Stimulated activated CD4-positive, alpha-beta T cell treated with anti-CD3 and anti-CD28 coated beads, Interleukin-2, amount 100 ng/mL, for 4 hours (primary cell): ENCODE data around the gene DCUN1D5.
"Not testable (repeated sequence)": the region's sequence is repeated elsewhere in the genome, so short reads cannot be mapped to it uniquely, and the experiment has no call there.

Experiments
- DNase-seq: peaks from one replicate; pipeline ENCODE4 v3.0.0-alpha.2; 2020; ENCODE audit warnings: low read depth

Gene DCUN1D5

DNA sequence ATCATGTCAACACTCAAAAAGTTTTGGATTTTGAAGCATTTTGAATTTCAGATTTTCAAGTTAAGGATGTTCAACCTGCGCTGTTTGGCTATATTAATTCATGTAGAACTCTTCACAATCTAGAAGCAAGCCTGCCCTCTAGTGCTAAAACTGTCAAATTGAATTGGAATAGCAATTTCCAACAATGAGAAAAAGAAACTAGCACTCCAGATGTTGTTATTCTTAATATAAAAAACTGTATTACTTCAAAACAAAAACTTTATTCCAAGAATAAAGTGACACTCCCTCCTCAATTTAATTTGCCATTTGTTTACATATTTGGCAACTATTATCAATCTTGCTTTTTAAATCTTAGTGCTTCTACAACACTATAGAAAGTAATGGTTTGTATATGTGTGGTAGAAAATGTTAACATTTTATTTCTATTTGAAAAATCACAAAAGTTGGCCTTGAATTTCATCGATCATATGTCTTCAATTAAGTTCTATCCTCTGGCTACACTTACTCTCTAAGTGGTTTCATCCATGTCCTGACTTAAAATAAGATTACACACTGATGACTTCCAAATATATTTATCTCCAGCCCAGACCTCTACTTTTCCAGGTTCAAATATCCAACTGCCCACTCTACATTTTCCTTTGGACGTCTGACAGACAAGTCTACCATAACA is 36.6 kb downstream of the DCUN1D5 start:
- no peak for DNase-seq

DNA sequence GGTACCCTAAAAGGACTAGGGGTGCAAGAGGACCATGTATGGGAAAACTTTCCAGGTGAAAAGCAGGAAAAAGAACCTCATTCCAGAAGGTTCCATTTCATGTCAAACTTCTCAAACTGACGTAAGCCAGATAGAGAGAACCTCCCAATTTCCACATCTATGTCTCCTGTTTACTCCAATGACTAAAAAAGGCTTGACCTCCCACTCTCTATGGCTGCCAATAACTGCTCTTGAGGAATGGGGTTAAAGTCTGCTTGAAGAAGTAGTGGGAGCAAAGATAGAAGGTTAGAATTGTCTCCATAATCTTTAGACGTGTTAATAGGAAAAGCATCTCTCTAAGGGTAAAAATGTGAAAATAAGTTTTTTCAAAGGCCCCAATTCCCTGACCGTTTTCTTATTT is 38.0 kb downstream of the DCUN1D5 start:
- DNase-seq, result no peak

DNA sequence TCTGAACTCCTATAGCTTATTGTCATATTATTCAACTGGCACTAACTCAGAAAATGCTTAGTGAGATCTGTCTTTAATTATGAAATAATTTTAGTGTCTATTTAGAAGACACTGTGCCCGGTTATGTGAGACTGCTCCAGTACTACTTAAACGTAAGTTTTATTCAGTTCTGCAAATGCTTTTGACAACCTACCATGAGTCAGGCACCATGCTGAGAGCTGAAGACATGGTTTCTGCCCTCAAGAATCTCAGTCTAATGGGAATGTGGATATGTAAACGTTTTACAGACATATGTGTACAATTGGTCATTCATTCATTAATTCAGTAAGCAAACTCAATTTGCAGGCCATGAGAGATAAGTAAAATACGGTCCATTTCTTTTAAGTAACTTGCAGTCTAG is 40.0 kb downstream of the DCUN1D5 start:
- DNase-seq, result no peak

DNA sequence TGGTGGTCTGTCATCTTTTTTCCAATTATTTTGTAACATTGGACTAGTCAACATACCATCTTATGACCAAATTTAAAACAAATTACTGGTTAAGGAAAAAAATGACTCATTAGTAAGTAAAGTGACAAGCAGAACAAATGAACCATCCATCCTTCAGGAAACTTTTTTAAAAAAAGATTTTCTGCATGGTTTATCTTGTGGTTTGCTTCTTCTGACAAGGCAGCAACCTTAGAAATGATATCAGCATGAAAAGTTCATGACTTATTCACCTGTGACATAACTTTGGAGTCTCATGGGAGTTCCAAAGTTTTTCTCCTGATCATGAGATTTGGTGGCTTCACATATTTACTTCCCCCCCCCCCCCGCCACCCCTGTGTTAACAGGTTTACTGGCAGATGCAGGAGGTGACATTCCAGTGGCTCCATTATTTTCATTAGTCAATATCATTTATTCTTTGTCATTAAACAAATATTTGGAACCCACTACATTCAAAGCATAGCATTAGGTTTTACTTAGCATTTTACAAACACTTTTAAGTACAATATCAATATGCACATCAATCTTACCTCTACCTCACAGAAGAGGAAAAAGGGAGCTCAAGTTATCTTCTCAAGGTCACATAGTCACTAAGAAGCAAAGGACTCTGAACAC is 40.7 kb downstream of the DCUN1D5 start:
- DNase-seq, result no peak

DNA sequence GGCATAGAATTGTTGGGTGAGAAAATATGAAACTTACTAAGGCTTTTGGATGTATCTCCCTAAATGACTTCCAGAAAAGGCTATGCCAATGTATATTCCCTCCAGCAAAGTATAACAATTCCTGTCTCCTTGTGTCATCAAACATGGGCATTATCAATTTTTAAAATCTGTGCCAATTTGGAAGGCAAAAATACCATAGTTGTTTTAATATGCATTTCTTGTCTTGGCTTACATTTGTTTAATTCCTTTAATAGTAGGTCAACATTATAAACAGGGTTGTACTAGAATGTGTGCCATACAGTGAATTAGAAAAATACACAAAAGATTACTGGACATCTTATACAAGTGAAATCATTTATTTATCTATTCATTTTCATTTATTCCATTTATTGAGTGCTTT is 41.6 kb downstream of the DCUN1D5 start:
- DNase-seq, result no peak

DNA sequence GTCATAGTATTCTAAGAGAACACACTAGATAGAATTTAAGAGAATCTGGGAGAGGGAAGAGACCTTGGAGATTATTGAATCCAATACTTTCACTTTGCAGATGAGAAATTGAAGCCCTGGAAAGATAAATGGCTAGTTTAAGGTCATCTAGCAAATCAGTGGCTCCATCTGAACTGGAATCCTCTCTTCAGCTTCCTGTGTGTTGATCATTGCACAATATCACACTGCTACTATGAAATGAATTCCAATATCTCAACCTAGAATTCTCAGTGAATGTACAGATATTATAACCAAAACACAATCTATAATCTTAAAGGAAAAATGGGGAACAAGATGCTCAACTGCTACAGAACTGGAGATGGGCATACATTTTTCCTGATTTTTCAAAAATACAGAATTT is 44.1 kb downstream of the DCUN1D5 start:
- DNase-seq, result no peak

DNA sequence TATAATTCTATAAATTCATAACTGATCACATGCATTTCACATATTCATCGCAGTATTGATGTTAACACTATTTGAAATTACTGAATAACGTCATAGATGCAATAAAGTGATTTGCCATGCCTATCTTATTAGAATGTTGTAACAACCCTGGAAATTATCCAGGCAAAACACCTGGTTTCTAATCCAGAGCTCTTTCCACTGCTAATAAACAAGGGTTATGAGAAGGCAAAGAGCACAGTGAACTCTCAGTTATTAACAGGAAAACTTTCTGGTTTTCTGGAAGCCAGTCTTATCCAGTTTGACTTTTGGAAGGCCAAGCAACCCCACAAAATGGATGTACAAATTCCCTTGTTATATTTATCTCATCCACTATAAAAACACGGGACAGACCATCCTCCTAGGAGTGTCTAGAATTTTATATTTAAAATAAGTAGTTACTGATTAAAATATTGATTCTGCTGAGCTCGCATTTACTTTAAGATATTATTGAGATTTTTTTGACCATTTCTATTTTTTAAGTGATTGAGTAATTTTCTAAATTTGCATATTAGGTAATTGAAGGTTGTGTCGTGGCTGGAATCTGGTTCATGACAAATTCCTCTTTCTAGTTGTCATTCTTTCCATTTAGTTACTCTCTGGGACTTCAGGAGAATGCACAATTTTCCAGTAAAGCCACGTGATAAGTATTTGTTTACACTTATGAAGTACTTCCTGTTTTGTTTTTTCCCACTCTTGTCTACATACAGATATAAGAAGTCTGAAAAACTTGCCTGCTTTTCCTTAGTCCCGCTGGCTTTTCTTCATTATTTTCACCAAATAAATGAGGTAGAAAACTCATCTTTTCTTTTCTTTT is 47.9 kb downstream of the DCUN1D5 start:
- no peak for DNase-seq

DNA sequence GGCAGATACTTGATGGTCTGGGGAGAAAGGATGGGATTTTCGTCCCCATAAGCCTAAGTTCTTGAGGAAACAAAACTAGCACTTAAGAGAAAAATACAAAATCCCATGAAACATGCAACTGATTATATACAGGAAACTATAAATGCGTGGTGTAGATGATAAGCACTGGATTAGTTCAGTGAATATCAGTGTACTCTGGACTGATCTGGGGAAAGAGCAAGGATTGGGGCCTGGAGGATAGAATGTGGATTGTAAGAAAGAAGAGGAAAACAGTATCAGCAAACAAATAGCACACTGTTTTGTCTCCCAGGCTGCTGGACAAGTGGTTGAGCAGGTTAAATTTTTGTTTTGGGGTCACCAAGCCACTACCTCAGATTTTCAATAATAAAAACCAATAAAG is 49.8 kb downstream of the DCUN1D5 start:
- no peak for DNase-seq

DNA sequence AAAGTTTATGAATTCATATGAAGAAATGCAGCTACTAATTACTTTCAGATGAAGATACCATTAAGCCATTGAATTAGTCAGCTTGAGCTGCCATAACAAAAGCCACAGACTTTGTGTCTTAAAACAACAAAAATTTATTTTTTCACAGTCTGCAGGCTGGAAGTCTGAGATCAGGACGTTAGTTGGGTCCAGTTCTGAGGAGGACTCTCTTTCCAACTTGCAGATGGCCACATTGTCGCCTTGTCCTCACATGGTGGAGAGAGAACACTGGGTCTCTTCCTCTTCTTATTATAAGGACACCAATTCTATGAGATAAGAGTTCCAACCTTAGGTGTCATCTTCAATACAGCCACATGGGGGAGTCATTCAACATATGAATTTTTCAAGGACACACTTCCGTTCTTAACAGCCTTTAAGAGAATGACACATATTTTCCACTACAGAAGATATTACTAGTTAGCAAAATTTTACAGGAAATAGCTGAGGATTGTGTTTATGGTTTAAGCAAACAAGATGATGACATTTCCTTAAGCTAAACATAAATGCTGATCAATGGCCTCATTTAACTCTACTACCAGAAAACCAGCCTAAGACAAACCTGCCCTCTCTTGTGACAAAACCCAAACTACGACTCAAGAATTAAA is 56.0 kb downstream of the DCUN1D5 start:
- peak; percentile 52 for DNase-seq

DNA sequence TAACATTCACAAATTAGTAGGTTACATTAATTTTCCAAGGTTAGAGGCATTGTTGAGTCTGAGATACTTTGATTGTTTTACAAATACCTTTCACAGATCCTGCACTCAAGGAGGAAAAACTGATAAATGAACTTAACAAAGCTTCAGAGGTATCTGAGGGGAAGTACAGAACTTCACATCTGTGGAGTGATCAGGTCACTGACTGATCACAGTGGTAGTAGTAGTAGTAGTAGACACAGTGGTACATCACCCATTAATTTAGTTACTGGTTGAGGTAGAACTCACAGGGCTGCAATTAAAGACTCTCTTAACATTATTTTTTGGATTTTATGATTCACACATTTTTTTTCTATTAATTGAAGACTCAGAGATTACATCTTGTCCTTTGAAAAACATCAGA is 56.7 kb downstream of the DCUN1D5 start:
- no peak for DNase-seq

DNA sequence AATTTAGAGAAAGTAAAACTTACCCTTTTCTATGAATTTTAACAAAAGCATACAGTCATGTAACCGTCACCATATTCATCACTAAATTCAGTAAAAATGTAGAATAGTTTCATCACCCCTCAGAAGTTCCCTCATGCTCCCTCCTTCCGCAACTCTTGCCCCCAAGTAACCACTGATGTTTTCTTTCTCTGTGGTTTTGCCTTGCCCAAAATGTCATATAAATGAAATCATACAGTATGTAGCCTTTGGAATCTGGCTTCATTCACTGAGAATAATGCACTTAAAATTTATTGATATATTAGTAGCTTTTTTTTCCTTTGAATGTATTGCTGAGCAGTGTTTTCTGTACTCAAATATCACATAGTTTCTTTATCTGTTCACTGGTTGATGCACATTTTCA is 60.1 kb downstream of the DCUN1D5 start:
- DNase-seq, result no peak

DNA sequence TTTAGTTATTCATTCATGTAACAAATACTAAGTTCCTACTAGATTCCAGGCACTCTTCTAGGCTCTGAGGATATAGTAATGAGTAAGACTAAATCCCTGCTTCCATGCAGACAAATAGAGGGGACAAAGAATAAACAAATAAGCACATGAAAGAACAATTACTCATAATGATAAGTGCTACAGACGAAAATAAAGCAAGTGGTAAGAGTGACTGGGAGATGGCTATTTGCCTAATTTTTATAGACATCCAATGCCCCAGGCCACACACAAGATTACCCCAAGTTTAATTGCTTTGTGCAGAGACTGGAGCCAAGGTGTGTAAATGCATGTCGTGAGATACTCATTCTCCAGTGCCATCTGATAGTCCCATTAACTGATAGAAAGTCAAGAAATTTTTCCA is 62.6 kb downstream of the DCUN1D5 start:
- DNase-seq, result no peak

DNA sequence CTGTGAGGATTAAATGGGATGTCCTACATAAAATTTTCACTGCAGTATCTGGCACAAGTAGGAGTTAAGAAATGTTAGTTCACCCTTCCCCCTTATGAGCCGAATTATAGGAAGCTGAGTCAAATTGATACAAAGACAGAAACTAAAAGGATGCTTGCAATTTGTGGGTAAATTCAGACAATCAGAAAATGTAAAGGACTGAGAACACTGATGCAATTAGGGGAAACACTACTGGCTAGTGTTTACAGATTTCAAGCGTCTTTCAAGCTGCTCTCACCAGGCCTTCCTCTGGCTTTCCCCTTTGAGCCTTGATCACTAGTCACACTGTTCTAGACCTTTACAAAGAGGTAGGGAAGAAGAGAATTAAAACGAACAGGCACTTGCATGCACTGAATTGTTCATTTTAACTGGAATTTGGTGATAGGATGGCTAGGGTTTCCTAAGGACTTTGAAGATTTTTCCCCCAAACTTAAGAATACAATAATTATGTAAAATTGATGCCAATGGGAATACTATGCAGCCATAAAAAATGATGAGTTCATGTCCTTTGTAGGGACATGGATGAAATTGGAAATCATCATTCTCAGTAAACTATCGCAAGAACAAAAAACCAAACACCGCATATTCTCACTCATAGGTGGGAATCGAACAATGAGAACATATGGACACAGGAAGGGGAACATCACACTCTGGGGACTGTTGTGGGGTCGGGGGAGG is 63.5 kb downstream of the DCUN1D5 start:
- not testable (repeated sequence) for DNase-seq

DNA sequence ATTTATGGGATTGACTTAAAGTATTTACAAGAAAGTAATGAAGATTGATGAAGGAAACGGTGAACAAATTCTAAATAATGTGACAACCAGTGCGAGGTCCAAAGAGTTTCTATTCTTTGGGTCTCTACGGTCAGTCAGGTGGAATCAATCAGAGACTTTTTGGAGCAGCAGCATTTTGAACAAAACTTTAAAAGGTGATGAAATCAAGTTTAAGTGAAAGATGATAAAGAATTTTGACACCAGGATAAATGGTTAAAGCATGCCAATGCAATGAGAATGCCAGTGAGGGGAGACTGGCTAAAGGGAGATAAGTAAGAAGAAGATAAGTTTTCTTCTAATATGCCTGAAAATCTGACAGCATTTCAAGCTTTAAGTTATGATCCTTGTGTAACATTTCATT is 67.9 kb downstream of the DCUN1D5 start:
- no peak for DNase-seq

DNA sequence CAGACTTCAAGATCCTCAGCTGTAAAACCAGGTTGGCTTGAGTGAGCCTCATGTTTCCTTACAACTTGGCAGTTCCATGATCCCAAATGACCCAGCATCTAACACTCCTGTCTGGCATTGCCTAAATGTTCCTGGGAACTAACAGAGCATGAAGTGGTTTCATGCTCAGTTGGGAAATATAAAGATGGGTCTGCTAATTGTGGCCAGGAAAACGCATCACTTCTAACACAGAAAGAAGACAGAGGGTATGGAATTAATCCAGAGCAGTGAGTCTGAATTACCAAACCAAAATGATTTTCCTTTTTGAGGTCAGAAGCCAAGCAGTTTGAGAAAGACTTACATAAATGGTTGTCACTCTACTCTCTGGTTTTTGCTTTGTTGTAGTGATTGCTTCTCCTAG is 75.9 kb downstream of the DCUN1D5 start:
- no peak for DNase-seq

DNA sequence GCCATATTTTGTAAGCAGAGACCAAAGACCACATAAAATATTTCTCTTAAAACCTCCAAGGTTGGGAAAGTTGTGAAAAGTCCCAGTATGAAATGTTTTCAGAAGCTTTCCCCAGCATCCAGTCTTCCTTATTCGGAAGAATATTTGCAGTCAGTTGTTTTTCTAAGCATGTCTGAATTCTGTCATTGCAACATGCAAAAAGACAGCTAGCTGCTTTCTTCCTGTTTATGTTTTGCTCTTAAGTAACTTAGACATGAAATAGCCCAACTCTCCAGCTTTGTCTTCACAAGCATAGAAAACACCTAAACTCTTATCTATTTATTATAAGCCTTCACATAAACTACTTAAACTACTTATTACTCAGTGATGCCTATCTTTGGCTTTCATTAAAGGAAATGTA is 78.5 kb downstream of the DCUN1D5 start:
- DNase-seq, result no peak
